ENCODE results near the gene CBLN3.
"Not testable (repeated sequence)": the region's sequence is repeated elsewhere in the genome, so short reads cannot be mapped to it uniquely, and the experiment has no call there.

DNA sequence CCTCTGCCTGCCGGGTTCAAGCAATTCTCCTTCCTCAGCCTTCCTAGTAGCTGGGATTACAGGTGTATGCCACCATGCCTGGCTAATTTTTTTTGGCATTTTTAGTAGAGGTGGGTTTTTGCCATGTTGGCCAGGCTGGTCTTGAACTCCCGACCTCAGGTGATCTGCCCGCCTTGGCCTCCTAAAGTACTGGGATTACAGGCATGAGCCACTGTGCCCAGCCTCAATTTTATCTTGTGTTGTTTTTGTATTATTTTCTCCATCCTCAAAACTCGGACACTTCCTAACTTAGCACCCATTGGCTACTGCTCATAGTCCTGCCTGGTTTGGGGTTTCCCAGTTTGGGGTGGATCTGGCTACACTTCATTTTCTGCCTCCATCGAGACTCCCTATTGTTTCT is 41.9 kb downstream of the CBLN3 start:
- TF ChIP-seq, protein P1, sequence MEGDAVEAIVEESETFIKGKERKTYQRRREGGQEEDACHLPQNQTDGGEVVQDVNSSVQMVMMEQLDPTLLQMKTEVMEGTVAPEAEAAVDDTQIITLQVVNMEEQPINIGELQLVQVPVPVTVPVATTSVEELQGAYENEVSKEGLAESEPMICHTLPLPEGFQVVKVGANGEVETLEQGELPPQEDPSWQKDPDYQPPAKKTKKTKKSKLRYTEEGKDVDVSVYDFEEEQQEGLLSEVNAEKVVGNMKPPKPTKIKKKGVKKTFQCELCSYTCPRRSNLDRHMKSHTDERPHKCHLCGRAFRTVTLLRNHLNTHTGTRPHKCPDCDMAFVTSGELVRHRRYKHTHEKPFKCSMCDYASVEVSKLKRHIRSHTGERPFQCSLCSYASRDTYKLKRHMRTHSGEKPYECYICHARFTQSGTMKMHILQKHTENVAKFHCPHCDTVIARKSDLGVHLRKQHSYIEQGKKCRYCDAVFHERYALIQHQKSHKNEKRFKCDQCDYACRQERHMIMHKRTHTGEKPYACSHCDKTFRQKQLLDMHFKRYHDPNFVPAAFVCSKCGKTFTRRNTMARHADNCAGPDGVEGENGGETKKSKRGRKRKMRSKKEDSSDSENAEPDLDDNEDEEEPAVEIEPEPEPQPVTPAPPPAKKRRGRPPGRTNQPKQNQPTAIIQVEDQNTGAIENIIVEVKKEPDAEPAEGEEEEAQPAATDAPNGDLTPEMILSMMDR (conservative IDR thresholded peaks at IDR 0.05; ENCODE audit: low read depth, low read length): not testable (repeated sequence)
- not testable (repeated sequence) for TF ChIP-seq EZH2phosphoT487 (IDR thresholded peaks at IDR 0.05; ENCODE audit: borderline replicate concordance, low read length); EZH2 (IDR thresholded peaks at IDR 0.05; ENCODE audit: low read length, unreplicated experiment)

All from PC-3 (cell line).